ENCODE measurements around the gene GNG14.
"Not testable (repeated sequence)": the region's sequence is repeated elsewhere in the genome, so short reads cannot be mapped to it uniquely, and the experiment has no call there.

Gene GNG14

DNA sequence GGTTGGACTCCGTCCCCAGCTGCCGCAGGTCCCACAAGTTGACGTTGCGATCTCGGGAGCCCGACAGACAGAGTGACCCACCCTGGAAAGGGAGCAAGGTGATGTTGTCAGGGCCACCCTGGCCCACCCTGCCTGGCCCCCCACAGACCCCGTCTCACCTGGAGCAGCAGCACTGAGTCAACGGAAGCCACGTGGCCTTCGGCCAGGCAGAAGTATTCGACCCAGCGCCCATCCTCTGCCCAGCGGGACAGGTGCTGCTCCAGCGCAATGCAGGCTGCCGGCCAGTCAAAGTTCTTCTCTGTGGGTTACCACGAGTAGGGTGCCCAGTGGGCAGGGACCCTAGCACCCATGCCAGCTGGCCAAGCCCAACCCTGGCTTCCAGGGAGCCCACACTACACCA lies 6.8 kb downstream of the GNG14 start:
- DNase-seq: no peak
- intact Hi-C loops (cut with DNase I): no loop called here

DNA sequence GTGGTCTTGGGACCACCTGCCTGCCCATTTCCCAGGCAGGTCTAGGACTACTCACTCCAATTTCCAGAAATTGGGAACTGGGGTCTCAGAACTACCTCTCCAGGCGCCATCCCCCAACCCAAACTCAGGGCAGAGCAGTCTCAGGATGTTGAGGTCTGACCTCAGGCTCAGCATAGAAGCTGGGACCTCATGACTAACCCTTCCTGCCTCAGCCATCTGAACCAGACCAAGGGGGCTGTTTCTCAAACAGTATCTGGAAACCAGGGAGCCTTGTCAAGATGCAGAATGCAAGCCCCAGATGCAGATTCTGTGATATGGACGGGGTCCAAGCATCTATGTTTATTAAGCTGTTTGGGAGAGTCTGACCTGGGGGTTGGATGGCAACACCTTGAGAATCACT lies 7.3 kb downstream of the GNG14 start:
- intact Hi-C loops (cut with DNase I): no loop called here
- DNase-seq: no peak

DNA sequence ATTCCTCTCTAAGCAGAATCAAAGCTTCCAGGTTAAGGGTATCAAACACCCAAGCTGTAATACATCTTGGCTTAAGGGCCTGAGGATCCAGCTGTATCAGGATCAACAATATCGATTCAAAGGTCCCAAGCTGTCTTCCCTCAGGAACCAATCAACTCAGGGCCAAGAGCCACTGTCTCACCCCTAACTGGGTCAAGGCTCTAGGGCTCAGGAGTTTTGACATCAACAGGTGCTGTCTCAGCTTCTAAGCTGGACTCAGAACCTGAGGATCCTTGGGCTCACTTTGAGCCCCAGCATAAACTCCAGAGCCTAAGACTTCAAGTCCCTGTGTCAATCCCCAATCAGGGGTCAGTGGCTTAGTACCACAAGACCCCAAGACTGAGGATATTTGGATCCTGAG lies 7.7 kb downstream of the GNG14 start:
- intact Hi-C loops (cut with DNase I): no loop called here

DNA sequence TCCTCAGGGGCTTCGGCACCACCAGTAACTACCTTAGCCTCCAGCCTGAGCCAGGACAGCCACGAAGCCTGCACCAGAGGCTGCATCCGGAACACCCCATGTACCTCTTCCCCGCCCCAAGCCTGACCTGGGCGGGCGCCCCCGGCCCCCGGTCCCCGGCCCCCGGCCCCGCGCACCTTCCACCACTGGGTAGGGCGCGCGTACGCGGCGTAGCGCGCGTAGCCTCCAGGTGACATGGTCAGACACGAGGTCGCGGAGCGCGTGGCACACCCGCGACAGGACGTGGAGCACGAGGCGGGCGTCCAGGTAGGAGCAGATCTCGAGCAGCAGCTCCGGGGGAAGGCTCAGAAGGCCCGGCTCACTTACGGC lies 8.2 kb downstream of the GNG14 start:
- intact Hi-C loops (cut with DNase I): no loop called here
- no peak for DNase-seq

More for the DNA sequence above, 7.7 kb downstream of the GNG14 start:
- DNase-seq: no peak

- intact Hi-C loops (cut with DNase I): no loop called here
- DNase-seq: peak; percentile 96 to 100 (median 99)
These were observed 8.9 kb downstream of the GNG14 start, which contains the start of gene FBXW9 for GRCh38 chr19:12696366-12697335. Gene FBXW9 (minus strand): TSS chr19:12696631. CDS start chr19:12696581, 50 bp downstream.

DNA sequence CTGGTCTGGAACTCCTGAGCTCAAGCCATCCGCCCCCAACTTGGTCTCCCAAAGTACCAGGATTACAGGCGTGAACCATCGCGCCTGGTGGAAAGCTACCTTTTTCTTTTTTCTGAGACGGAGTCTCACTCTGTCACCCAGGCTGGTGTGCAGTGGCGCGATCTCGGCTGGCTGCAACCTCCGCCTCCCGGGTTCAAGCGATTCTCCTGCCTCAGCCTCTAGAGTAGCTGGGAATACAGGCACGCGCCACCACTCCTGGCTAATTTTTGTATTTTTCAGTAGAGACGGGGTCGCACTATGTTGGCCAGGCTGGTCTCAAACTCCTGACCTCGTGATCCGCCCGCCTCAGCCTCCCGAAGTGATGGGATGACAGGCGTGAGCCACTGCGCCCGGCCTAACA lies 9.6 kb downstream of the GNG14 start:
- intact Hi-C loops (cut with DNase I); DNase-seq: not testable (repeated sequence)

GRCh38 chr19:12698138-12698537 lies 10.3 kb downstream of the GNG14 start:
- intact Hi-C loops (cut with DNase I): no loop called here
- DNase-seq: no peak

GRCh38 chr19:12701596-12702282 lies 13.9 kb downstream of the GNG14 start:
- no peak for DNase-seq
- intact Hi-C loops (cut with DNase I): no loop called here

DNA sequence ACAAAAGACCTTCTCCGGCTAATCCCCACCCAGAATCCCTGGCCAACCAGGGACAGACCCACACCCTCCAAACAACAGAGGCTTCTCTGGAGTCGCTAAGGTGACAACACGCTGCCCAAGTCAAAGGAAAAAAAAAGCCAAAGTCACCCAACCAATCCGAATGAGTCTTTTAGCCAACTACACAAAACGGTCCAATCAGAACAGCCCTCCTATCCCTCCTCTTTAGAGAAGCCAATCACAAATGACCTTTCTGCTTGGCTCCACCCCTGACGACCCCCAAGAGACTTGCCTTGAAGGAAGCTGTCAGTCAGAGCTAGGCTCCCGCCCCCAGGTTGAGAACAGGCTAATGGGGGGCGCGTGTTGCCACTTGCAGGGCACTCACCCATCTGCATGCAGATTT lies 15.2 kb downstream of the GNG14 start:
- intact Hi-C loops (cut with DNase I): no loop called here
- DNase-seq: no peak

DNA sequence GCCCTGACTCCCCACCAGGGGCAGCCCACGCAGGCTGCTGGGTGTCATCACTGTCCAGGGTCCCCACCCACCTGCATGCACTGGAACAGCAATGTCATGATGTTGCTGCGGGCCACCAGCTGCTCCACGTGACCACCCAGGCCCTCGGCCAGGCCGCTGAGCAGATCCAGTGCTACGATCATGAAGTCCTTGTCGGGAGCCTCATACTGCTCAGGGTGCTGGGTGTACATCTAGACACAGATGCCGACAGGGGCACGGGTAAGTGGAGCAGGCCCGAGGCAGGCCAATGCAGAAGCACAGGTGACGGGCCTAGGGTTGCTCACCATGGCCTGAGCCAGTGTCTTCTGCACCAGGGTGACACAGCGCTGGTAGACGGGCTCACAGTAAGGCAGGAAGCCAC lies 17.4 kb downstream of the GNG14 start:
- DNase-seq: peak in 1 of 10 donors; percentile 40
- intact Hi-C loops (cut with DNase I): no loop called here

DNA sequence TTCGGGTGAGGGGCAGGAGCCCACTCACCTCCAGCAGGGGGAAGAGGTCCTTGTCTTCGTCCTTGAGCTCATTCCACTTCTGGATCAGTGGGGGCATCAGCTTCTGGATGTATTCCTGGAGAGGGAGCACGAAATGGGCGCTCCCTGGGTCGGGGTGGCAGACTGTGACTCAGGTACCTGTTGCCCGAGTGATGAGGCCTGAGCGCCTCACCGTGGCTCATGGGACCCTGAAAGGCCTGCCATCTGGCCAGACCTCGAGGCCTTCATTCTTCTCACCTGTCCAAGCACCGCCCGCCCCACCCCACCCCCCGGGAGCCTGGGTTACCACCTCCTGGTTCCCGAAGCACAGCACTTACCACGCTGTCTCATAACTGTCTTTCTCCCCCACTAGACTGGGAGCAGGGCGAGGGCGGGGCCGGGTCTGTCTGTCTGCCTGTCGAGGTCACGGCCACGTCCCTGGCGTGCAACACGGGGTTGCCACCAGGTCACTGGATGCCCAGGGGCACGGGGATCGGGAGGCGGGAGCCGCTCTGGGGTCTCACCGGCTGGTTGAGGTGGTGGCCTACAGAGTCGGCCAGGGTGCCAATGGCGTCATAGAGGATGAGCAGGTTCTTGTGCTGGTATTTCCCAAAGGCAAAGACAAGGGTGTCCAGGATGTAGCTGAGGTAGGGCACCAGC lies 18.0 kb downstream of the GNG14 start:
- peak in 1 of 10 donors; percentile 62 for DNase-seq
- intact Hi-C loops (cut with DNase I): no loop called here

- peak in 1 of 10 donors; percentile 78 for DNase-seq
- intact Hi-C loops (cut with DNase I): no loop called here
These were observed 18.5 kb downstream of the GNG14 start for GRCh38 chr19:12706332-12706718.

DNA sequence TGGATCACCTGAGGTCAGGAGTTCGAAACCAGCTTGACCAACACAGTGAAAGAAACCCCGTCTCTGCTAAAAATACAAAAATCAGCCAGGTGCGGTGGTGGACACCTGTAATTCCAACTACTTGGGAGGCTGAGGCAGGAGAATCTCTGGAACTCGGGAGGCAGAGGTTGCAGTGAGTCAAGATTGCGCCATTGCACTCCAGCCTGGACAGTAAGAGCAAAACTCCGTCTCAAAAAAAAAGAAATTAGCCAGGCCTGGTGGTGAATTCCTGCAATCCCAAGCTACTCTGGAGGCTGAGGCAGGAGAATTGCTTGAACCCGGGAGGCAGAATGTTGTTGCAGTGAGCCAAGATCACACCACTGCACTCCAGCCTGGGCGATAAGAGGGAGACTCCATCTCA lies 20.8 kb downstream of the GNG14 start:
- intact Hi-C loops (cut with DNase I): no loop called here
- no peak for DNase-seq

GRCh38 chr19:12711187-12711586 lies 23.4 kb downstream of the GNG14 start:
- no peak for DNase-seq
- intact Hi-C loops (cut with DNase I): no loop called here

DNA sequence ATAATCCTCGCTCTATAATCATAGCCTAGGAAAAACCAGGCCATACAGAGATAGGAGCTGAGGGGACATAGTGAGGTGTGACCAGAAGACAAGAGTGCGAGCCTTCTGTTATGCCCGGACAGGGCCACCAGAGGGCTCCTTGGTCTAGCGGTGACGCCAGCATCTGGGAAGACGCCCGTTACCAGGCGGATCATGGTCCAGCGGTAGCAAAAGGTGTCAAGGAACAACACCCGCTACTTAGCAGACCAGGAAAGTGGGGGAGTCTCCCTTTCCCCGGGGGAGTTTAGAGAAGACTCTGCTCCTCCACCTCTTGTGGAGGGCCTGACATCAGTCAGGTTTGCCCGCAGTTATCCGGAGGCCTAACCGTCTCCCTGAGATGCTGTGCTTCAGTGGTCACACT lies 24.3 kb downstream of the GNG14 start:
- peak in 7 of 10 donors; percentile 23 to 93 (median 47) for DNase-seq
- intact Hi-C loops (cut with DNase I): not testable (repeated sequence)

DNA sequence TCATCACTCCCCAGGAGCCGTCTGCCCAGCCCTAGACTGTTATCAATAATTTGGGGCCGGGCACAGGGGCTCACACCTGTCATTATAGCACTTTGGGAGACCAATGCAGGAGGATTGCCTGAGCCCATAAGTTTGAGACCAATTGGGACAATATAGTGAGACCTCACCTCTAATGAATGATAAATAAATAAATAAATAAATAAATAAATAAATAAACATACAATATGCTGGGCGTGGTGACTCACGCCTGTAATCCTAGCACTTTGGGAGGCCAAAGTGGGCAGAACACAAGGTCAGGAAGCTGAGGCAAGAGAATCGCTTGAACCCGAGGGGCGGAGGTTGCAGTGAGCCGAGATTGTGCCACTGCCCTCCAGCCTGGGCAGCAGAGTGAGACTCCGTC lies 25.5 kb downstream of the GNG14 start:
- DNase-seq; intact Hi-C loops (cut with DNase I): not testable (repeated sequence)

DNA sequence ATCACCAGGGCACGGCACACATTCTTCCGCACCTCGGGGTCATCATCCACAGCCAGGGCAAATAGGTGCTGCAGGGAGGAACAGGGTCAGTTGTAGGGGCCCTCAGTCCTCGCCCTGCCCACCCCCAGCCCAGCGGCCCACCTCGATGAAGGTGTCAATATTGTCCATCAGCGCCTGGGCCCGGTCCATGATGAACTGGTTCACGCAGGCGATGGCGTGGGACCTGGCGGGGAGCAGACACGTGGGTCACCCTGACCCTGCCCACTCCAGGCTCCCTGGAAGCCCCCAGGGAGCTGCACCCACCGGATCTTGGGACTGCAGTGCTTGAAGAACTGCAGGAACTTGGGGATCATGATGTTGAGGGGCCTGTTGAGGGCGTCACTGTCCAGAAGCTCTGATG lies 27.3 kb downstream of the GNG14 start:
- intact Hi-C loops (cut with DNase I): no loop called here
- DNase-seq: peak in 1 of 10 donors; percentile 47

- intact Hi-C loops (cut with DNase I): no loop called here
- no peak for DNase-seq
These were observed 28.1 kb downstream of the GNG14 start for GRCh38 chr19:12715929-12716328.

GRCh38 chr19:12720296-12720695 lies 32.5 kb downstream of the GNG14 start:
- intact Hi-C loops (cut with DNase I): no loop called here
- no peak for DNase-seq

DNA sequence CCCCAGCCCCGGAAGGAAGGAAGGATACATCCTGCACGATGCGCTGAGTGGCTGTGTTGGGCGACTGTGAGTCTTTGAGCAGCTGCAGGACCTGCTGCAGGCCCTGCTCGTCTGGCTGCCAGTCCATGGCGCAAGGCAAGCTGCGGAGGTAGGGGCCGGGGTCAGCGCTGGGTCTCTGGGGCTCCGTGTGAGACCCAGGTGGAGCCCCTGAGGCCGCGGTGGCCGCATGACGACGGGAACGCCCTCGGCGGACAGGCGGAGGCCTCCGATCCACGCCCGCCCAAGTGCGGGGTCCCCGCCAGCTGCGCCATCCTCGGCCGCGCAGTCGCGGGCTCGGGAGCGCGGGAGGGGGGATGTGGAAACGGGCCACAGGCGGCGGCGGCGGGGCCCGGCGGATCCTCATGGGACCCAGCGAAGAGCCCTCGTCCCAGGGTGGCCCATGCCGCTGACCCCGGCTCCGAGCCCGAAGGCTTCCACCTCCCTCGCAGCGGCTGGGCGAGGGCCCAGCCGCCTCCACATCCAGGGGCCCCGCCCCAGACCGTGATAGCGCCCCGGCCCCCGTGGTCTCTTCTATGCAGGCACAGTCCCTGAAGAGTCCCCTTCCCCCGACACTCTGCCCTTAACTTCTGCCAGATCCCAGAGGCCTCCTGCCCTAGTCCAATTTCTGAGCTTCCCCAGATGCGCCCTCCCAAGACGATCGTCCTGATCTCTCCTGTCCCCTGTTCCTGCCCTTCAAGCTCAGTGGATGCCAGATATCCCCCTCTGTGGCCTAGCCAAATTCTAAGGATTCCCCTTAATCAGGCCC lies 33.3 kb downstream of the GNG14 start:
- DNase-seq: peak in 7 of 10 donors; percentile 15 to 88 (median 28)
- intact Hi-C loops (cut with DNase I): no loop called here
